RWPE2 (cell line): ENCODE data around the gene LIPC.

Source experiments
- ATAC-seq: fragments of 200-7000 bp; cut with Tn5 transposase; 3 replicates; pipeline ENCODE4 v1.9.1; 2021; ENCODE audit warnings: low read depth
- DNase-seq: peaks from one replicate; pipeline ENCODE4 v3.0.0-alpha.2; 2020; ENCODE audit warnings: low spot score
- H3K27ac ChIP-seq: fragments of 450-650 bp; 2 replicates; pipeline ENCODE4 v1.5.1; 2017; ENCODE audit warnings: mild to moderate bottlenecking; ENCODE audit not compliant: poor library complexity, severe bottlenecking
- H3K27me3 ChIP-seq: fragments of 250-450 bp; sonication (Bioruptor Pico); 2 replicates; pipeline ENCODE4 v1.5.1; 2021; ENCODE audit warnings: mild to moderate bottlenecking, moderate library complexity; ENCODE audit not compliant: insufficient read depth, poor library complexity, severe bottlenecking
- H3K36me3 ChIP-seq: fragments of 250-450 bp; sonication (Bioruptor Pico); 2 replicates; pipeline ENCODE4 v1.5.1; 2020; ENCODE audit warnings: low read depth, mild to moderate bottlenecking, moderate library complexity
- H3K4me1 ChIP-seq: fragments of 250-450 bp; sonication (Bioruptor Pico); 2 replicates; pipeline ENCODE4 v1.5.1; 2021; ENCODE audit warnings: mild to moderate bottlenecking, moderate library complexity; ENCODE audit not compliant: insufficient read depth, poor library complexity, severe bottlenecking
- H3K4me3 ChIP-seq: fragments of 250-450 bp; sonication (Bioruptor Pico); 2 replicates; pipeline ENCODE4 v1.5.1; 2021; ENCODE audit warnings: mild to moderate bottlenecking, moderate library complexity; ENCODE audit not compliant: severe bottlenecking
- H3K9me3 ChIP-seq: fragments of 250-450 bp; sonication (Bioruptor Pico); 2 replicates; pipeline ENCODE4 v1.5.1; 2021; ENCODE audit warnings: mild to moderate bottlenecking, moderate library complexity; ENCODE audit not compliant: severe bottlenecking
- CTCF ChIP-seq: fragments of 450-650 bp; IDR thresholded peaks from one replicate; pipeline ENCODE4 v1.5.1; 2017; ENCODE audit warnings: mild to moderate bottlenecking, moderate library complexity; ENCODE audit not compliant: poor library complexity, severe bottlenecking

The LIPC gene

GRCh38 chr15:58407236-58407775 lies 24.5 kb upstream of the LIPC start:
- no peaks in the 10 kb centered on the region for H3K27me3 ChIP-seq
- no peak for DNase-seq
- H3K27ac ChIP-seq = no peak overlapping the region

GRCh38 chr15:58407778-58408177 lies 24.0 kb upstream of the LIPC start:
- no peak for TF ChIP-seq CTCF
- no peaks in the 10 kb centered on the region for H3K36me3 ChIP-seq
- no peak for DNase-seq
- H3K4me3 ChIP-seq = no peak overlapping the region
- no peak overlapping the region for H3K27ac ChIP-seq
- H3K4me1 ChIP-seq = no peaks in the 10 kb centered on the region
- no peaks in the 10 kb centered on the region for H3K27me3 ChIP-seq
- H3K9me3 ChIP-seq = no peaks in the 10 kb centered on the region
- no peak for ATAC-seq

More at GRCh38 chr15:58407236-58407775, 24.5 kb upstream of the LIPC start:
- Histone ChIP-seq H3K9me3 (no peaks in the 10 kb centered on the region), H3K36me3 (no peaks in the 10 kb centered on the region), H3K4me3 (no peak overlapping the region), H3K4me1 (peaks cover 3% of the 10 kb centered on the region)
- no peak for ATAC-seq
- no peak for TF ChIP-seq CTCF

- TF ChIP-seq CTCF = no peak
- H3K36me3 ChIP-seq = no peaks in the 10 kb centered on the region
- no peaks in the 10 kb centered on the region for H3K27me3 ChIP-seq
- no peaks in the 10 kb centered on the region for H3K4me1 ChIP-seq
- no peak for DNase-seq
- no peak for ATAC-seq
- no peak overlapping the region for H3K4me3 ChIP-seq
- H3K9me3 ChIP-seq = no peaks in the 10 kb centered on the region
- H3K27ac ChIP-seq = no peak overlapping the region
Observed at GRCh38 chr15:58409861-58410260, 21.9 kb upstream of the LIPC start.

- Histone ChIP-seq H3K4me1 (no peaks in the 10 kb centered on the region), H3K27ac (no peak overlapping the region), H3K4me3 (no peak overlapping the region), H3K36me3 (no peaks in the 10 kb centered on the region), H3K27me3 (no peaks in the 10 kb centered on the region), H3K9me3 (no peaks in the 10 kb centered on the region)
- no peak for ATAC-seq
- no peak for TF ChIP-seq CTCF
- DNase-seq = no peak
Observed at GRCh38 chr15:58410353-58410752, 21.4 kb upstream of the LIPC start.

- Histone ChIP-seq H3K4me1 (no peaks in the 10 kb centered on the region), H3K9me3 (no peaks in the 10 kb centered on the region), H3K27ac (no peak overlapping the region), H3K27me3 (no peaks in the 10 kb centered on the region), H3K4me3 (no peak overlapping the region), H3K36me3 (no peaks in the 10 kb centered on the region)
- DNase-seq (no peak), ATAC-seq (no peak)
- TF ChIP-seq CTCF = no peak
Observed at GRCh38 chr15:58413253-58413652, 18.5 kb upstream of the LIPC start.
